DND-41 (cell line): ENCODE data around the gene HM13.

Source experiments
- EZH2 ChIP-seq: IDR thresholded peaks from 3 replicates; pipeline ENCODE4 v1.6.1; 2012; ENCODE audit warnings: borderline replicate concordance, low read depth, mild to moderate bottlenecking, moderate library complexity, low read length, inconsistent platforms; ENCODE audit not compliant: severe bottlenecking
- TF ChIP-seq, protein P1 (sequence below): IDR thresholded peaks from 2 replicates; pipeline ENCODE4 v1.5.1; 2012; ENCODE audit warnings: borderline replicate concordance, low read length, moderate library complexity, mild to moderate bottlenecking; ENCODE audit not compliant: poor library complexity, severe bottlenecking; ENCODE audit errors: extremely low read depth

DNA sequence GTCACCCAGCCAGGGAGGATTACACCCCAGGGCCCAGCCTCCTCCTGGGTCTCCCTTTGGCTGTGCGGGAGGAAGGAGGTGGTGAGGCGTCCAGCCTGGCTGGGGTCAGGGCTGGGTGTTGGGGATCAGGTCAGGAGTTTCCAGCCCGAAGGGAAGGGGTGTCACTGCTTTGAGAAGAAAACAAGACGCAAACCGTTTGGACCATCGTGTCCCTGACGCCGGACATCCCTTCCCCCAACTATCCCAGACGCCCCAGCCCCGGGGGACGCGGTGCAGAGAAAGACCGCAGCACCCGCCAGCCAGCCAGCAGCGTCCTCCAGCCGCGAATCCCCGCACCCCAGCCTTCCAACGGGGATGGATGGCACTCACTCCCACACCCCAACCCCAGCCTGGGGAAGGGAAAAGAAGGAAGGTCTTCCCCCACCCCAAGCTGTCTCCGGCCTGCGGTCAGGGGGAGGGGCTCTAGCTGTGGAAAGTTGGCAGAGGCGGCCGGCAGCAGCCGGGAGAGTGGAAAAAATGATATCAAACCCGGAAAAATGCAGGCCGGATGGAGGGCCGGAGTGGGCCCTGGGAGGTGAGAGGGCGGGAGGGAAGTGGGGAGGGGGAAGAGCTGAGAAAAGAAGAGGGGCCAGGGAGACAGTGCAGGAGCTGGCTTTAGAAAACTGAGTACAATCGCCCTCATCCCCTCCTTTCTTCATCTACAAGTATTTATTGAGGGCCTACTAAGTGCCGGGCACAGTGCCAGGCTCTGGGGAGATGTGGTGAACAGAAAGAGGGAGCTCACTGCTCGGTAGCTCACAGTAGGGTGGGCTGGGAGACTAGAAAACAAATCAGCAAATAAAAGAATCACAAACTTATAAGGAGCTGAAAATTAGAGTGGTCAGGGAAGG, 28.5 kb upstream of the HM13 start:
- TF ChIP-seq, protein P1, sequence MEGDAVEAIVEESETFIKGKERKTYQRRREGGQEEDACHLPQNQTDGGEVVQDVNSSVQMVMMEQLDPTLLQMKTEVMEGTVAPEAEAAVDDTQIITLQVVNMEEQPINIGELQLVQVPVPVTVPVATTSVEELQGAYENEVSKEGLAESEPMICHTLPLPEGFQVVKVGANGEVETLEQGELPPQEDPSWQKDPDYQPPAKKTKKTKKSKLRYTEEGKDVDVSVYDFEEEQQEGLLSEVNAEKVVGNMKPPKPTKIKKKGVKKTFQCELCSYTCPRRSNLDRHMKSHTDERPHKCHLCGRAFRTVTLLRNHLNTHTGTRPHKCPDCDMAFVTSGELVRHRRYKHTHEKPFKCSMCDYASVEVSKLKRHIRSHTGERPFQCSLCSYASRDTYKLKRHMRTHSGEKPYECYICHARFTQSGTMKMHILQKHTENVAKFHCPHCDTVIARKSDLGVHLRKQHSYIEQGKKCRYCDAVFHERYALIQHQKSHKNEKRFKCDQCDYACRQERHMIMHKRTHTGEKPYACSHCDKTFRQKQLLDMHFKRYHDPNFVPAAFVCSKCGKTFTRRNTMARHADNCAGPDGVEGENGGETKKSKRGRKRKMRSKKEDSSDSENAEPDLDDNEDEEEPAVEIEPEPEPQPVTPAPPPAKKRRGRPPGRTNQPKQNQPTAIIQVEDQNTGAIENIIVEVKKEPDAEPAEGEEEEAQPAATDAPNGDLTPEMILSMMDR, result no peak
- no peak for TF ChIP-seq EZH2
